K562 (cell line): ENCODE results near the gene TBC1D5. TPM values are rescaled to one million over a fixed set of nuclear protein-coding genes. Genes with fewer than 3 reads are reported as not detected.
A peak's percentile ranks its signal among the peaks of the same experiment; 100 is the strongest.

ENCODE experiments used
- CCAR2 ChIP-seq: fragments of 200-400 bp; formaldehyde crosslinking; IDR thresholded peaks from 2 replicates; pipeline ENCODE4 v1.6.1; 2017; ENCODE audit warnings: mild to moderate bottlenecking, low read depth, low read length
- GATAD2B ChIP-seq: fragments of 450-650 bp; IDR thresholded peaks from 2 replicates; pipeline ENCODE4 v1.6.1; 2017; ENCODE audit warnings: mild to moderate bottlenecking, borderline replicate concordance
- NEUROD1 ChIP-seq: fragments of 150-350 bp; IDR thresholded peaks from 2 replicates; pipeline ENCODE4 v1.6.1; 2014; ENCODE audit warnings: borderline replicate concordance, low read length, low read depth; ENCODE audit not compliant: partially characterized antibody
- RAD21 ChIP-seq, 2 experiments: fragments of 250-450 bp in 1 of 2; fragments of 450-650 bp in 1 of 2; sonication (Bioruptor Pico) in 1 of 2; formaldehyde crosslinking in 1 of 2; IDR thresholded peaks in 1 of 2; conservative IDR thresholded peaks in 1 of 2; 2 replicates each; pipeline versions ENCODE4 v1.4.0 to v1.8.0; 2020 to 2022; ENCODE audit warnings: mild to moderate bottlenecking in 2 of 2, moderate library complexity in 1 of 2
- ZFP36 ChIP-seq: fragments of 150-350 bp; IDR thresholded peaks from 2 replicates; pipeline ENCODE4 v1.6.1; 2018; ENCODE audit warnings: low read length, low read depth; ENCODE audit not compliant: partially characterized antibody
- polyA plus RNA-seq, 8 experiments: library from polyadenylated mRNA; depleted of rRNA in 4 of 8; stranded (reverse) in 5 of 8; unstranded in 3 of 8; fragments of >200 nt; fragmentation: Nextera tagmentation in 2 of 8; fragmentation: Illumina TruSeq in 1 of 8; extraction: Ambion mirVana in 2 of 8; extraction: Trizol in 1 of 8; gene quantifications; 2 replicates each; pipeline versions ENCODE4 v1.2.1 to v1.2.3, GENCODE V29; 2011 to 2014; ENCODE audit warnings: inconsistent platforms in 1 of 8, missing spikeins in 1 of 8
- total RNA-seq, 7 experiments: library from RNA; depleted of rRNA in 6 of 7; stranded (reverse); fragments of >200 nt in 6 of 7; fragmentation: Illumina TruSeq in 2 of 7; extraction: Trizol in 2 of 7; gene quantifications; 2 replicates each; pipeline versions ENCODE4 v1.2.1 to v1.2.3, GENCODE V29; 2011 to 2021; ENCODE audit warnings: low replicate concordance in 1 of 7
- TF ChIP-seq, protein P1 (sequence below): fragments of 200-600 bp; sonication (generic); IDR thresholded peaks from one replicate; pipeline ENCODE4 v1.6.1; 2012; ENCODE audit warnings: mild to moderate bottlenecking, low read depth, low read length, inconsistent platforms
- TF ChIP-seq, protein P2 (sequence below), 2 experiments: fragments of 450-650 bp; conservative IDR thresholded peaks; 2 replicates each; pipeline ENCODE4 v1.6.1; 2017; ENCODE audit warnings: mild to moderate bottlenecking in 2 of 2, moderate library complexity in 2 of 2
- TF ChIP-seq, protein P3 (sequence below): fragments of 450-650 bp; IDR thresholded peaks from 2 replicates; pipeline ENCODE4 v1.6.1; 2017; ENCODE audit warnings: mild to moderate bottlenecking, moderate library complexity
- TF ChIP-seq, protein P4 (sequence below): fragments of 250-450 bp; sonication (Bioruptor Pico); IDR thresholded peaks from 2 replicates; pipeline ENCODE4 v1.8.0; 2021; ENCODE audit warnings: moderate library complexity, mild to moderate bottlenecking, inconsistent platforms
- TF ChIP-seq, protein P5 (sequence below): fragments of 250-450 bp; sonication (Bioruptor Pico); IDR thresholded peaks from 2 replicates; pipeline ENCODE4 v1.8.0; 2022; ENCODE audit warnings: moderate library complexity, mild to moderate bottlenecking, inconsistent platforms

Gene TBC1D5
- total and polyA plus RNA-seq, 9 of the 15 experiments (the other 6 are each of a cell fraction or from before 2014, with no cell fraction given), result 2.9 to 38.1 (median 25.6) TPM

DNA sequence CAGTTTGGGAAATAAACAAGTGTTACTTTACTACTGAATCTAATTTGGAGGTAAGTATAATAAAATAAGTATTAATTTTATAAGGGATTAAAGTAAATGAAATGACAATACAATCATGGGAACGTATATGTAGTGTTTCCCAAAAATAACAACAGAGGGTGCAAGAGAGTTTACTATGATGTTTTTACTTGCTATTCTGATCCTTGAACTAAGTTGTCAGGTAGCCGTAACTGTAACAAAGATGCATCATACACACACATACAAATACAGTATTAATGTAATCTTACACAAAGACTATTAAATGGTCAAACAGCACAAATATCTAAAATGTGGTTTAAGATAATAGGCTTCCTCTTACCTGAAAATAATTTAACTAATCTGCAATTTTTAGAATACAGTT lies 311.4 kb downstream of the TBC1D5 start (continued):
- TF ChIP-seq, protein P1, sequence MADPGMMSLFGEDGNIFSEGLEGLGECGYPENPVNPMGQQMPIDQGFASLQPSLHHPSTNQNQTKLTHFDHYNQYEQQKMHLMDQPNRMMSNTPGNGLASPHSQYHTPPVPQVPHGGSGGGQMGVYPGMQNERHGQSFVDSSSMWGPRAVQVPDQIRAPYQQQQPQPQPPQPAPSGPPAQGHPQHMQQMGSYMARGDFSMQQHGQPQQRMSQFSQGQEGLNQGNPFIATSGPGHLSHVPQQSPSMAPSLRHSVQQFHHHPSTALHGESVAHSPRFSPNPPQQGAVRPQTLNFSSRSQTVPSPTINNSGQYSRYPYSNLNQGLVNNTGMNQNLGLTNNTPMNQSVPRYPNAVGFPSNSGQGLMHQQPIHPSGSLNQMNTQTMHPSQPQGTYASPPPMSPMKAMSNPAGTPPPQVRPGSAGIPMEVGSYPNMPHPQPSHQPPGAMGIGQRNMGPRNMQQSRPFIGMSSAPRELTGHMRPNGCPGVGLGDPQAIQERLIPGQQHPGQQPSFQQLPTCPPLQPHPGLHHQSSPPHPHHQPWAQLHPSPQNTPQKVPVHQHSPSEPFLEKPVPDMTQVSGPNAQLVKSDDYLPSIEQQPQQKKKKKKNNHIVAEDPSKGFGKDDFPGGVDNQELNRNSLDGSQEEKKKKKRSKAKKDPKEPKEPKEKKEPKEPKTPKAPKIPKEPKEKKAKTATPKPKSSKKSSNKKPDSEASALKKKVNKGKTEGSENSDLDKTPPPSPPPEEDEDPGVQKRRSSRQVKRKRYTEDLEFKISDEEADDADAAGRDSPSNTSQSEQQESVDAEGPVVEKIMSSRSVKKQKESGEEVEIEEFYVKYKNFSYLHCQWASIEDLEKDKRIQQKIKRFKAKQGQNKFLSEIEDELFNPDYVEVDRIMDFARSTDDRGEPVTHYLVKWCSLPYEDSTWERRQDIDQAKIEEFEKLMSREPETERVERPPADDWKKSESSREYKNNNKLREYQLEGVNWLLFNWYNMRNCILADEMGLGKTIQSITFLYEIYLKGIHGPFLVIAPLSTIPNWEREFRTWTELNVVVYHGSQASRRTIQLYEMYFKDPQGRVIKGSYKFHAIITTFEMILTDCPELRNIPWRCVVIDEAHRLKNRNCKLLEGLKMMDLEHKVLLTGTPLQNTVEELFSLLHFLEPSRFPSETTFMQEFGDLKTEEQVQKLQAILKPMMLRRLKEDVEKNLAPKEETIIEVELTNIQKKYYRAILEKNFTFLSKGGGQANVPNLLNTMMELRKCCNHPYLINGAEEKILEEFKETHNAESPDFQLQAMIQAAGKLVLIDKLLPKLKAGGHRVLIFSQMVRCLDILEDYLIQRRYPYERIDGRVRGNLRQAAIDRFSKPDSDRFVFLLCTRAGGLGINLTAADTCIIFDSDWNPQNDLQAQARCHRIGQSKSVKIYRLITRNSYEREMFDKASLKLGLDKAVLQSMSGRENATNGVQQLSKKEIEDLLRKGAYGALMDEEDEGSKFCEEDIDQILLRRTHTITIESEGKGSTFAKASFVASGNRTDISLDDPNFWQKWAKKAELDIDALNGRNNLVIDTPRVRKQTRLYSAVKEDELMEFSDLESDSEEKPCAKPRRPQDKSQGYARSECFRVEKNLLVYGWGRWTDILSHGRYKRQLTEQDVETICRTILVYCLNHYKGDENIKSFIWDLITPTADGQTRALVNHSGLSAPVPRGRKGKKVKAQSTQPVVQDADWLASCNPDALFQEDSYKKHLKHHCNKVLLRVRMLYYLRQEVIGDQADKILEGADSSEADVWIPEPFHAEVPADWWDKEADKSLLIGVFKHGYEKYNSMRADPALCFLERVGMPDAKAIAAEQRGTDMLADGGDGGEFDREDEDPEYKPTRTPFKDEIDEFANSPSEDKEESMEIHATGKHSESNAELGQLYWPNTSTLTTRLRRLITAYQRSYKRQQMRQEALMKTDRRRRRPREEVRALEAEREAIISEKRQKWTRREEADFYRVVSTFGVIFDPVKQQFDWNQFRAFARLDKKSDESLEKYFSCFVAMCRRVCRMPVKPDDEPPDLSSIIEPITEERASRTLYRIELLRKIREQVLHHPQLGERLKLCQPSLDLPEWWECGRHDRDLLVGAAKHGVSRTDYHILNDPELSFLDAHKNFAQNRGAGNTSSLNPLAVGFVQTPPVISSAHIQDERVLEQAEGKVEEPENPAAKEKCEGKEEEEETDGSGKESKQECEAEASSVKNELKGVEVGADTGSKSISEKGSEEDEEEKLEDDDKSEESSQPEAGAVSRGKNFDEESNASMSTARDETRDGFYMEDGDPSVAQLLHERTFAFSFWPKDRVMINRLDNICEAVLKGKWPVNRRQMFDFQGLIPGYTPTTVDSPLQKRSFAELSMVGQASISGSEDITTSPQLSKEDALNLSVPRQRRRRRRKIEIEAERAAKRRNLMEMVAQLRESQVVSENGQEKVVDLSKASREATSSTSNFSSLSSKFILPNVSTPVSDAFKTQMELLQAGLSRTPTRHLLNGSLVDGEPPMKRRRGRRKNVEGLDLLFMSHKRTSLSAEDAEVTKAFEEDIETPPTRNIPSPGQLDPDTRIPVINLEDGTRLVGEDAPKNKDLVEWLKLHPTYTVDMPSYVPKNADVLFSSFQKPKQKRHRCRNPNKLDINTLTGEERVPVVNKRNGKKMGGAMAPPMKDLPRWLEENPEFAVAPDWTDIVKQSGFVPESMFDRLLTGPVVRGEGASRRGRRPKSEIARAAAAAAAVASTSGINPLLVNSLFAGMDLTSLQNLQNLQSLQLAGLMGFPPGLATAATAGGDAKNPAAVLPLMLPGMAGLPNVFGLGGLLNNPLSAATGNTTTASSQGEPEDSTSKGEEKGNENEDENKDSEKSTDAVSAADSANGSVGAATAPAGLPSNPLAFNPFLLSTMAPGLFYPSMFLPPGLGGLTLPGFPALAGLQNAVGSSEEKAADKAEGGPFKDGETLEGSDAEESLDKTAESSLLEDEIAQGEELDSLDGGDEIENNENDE, result no peak
- TF ChIP-seq NEUROD1 (no peak), CCAR2 (no peak), ZFP36 (no peak), RAD21 (CRISPR knock-in tag; conservative IDR thresholded peaks at IDR 0.05 in 1 of 2, IDR thresholded peaks at IDR 0.05 in 1 of 2) (peak; percentile 81 to 90), GATAD2B (peak; percentile 28; the same call in 1 of the 2 replicates)
- TF ChIP-seq, protein P2, sequence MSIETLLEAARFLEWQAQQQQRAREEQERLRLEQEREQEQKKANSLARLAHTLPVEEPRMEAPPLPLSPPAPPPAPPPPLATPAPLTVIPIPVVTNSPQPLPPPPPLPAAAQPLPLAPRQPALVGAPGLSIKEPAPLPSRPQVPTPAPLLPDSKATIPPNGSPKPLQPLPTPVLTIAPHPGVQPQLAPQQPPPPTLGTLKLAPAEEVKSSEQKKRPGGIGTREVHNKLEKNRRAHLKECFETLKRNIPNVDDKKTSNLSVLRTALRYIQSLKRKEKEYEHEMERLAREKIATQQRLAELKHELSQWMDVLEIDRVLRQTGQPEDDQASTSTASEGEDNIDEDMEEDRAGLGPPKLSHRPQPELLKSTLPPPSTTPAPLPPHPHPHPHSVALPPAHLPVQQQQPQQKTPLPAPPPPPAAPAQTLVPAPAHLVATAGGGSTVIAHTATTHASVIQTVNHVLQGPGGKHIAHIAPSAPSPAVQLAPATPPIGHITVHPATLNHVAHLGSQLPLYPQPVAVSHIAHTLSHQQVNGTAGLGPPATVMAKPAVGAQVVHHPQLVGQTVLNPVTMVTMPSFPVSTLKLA (conservative IDR thresholded peaks at IDR 0.05), result 0 out of 4 replicates have a peak, but pooled peaks of 1 of the 2 experiments have one; percentile 22
- TF ChIP-seq, protein P3, sequence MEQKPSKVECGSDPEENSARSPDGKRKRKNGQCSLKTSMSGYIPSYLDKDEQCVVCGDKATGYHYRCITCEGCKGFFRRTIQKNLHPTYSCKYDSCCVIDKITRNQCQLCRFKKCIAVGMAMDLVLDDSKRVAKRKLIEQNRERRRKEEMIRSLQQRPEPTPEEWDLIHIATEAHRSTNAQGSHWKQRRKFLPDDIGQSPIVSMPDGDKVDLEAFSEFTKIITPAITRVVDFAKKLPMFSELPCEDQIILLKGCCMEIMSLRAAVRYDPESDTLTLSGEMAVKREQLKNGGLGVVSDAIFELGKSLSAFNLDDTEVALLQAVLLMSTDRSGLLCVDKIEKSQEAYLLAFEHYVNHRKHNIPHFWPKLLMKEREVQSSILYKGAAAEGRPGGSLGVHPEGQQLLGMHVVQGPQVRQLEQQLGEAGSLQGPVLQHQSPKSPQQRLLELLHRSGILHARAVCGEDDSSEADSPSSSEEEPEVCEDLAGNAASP, result no peak
- TF ChIP-seq, protein P4, sequence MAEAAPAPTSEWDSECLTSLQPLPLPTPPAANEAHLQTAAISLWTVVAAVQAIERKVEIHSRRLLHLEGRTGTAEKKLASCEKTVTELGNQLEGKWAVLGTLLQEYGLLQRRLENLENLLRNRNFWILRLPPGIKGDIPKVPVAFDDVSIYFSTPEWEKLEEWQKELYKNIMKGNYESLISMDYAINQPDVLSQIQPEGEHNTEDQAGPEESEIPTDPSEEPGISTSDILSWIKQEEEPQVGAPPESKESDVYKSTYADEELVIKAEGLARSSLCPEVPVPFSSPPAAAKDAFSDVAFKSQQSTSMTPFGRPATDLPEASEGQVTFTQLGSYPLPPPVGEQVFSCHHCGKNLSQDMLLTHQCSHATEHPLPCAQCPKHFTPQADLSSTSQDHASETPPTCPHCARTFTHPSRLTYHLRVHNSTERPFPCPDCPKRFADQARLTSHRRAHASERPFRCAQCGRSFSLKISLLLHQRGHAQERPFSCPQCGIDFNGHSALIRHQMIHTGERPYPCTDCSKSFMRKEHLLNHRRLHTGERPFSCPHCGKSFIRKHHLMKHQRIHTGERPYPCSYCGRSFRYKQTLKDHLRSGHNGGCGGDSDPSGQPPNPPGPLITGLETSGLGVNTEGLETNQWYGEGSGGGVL (CRISPR knock-in tag), result no peak
- TF ChIP-seq, protein P5, sequence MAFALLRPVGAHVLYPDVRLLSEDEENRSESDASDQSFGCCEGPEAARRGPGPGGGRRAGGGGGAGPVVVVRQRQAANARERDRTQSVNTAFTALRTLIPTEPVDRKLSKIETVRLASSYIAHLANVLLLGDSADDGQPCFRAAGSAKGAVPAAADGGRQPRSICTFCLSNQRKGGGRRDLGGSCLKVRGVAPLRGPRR, result no peak
